GM12872 (cell line): ENCODE data around the gene METTL6.

Experiments used
- TF ChIP-seq, protein P1 (sequence below): IDR thresholded peaks from 3 replicates; pipeline ENCODE4 v1.5.1; 2011; ENCODE audit warnings: low read depth, mild to moderate bottlenecking, low read length, moderate library complexity; ENCODE audit not compliant: insufficient read depth

METTL6 gene

DNA sequence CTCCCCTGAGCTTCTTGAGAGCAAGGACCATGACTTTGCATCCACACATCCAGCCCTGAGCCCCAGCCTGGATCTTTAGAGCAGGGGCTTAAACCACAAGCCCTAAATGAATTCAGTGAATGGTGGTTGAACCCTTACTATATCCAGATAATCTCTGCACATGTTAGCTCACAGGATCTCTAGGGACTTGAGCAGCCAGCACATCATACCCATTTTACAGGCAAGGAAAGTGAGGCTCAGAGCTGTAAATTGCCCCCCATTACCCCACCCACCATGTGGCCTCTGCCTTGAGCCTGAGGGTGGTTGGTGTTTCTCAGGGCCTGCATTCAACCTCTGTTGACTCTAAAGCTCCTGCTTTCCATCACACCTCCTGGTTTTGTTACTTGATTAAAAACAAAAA, 27.6 kb upstream of the METTL6 start:
- TF ChIP-seq, protein P1, sequence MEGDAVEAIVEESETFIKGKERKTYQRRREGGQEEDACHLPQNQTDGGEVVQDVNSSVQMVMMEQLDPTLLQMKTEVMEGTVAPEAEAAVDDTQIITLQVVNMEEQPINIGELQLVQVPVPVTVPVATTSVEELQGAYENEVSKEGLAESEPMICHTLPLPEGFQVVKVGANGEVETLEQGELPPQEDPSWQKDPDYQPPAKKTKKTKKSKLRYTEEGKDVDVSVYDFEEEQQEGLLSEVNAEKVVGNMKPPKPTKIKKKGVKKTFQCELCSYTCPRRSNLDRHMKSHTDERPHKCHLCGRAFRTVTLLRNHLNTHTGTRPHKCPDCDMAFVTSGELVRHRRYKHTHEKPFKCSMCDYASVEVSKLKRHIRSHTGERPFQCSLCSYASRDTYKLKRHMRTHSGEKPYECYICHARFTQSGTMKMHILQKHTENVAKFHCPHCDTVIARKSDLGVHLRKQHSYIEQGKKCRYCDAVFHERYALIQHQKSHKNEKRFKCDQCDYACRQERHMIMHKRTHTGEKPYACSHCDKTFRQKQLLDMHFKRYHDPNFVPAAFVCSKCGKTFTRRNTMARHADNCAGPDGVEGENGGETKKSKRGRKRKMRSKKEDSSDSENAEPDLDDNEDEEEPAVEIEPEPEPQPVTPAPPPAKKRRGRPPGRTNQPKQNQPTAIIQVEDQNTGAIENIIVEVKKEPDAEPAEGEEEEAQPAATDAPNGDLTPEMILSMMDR = no peak

- TF ChIP-seq, protein P1 = no peak
Measured at GRCh38 chr3:15453991-15454625, 26.8 kb upstream of the METTL6 start.

- TF ChIP-seq, protein P1 = no peak
Measured at GRCh38 chr3:15453501-15453900, 26.2 kb upstream of the METTL6 start.

DNA sequence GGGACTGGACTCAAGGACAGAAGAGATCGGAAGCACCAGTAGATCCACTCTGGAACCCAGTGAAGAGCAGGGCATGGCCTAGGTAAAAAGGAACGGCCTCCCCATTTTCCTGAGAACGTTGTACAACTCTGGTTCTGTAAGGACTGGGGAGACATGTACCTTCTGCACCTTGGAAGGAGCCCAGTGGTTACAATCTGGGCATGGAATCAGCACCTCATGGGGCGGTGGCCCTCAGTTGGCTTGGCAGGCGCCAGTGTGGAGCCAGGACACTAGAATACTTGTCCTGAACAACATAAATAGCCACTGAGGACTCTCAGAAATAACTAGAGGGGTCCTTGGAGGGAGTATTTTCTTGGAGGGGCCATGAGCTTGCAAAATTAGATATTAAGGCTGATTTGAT, 25.6 kb upstream of the METTL6 start:
- TF ChIP-seq, protein P1 = no peak

DNA sequence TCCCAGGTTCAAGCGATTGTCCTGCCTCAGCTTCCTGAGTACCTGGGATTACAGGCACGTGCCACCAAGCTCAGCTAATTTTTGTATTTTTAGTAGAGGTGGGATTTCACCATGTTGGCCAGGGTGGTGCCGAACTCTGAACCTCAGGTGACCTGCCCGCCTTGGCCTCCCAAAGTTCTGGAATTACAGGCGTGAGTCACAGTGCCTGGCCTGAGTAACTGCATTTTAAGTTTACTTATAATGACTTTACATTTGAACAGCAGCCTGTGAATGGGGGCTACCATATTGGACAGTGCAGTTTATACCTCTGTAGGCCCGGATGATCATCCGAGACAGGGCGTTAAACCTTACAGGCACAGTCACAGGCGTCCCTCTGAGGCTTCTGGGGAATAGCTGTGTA, 24.8 kb upstream of the METTL6 start:
- TF ChIP-seq, protein P1 = no peak

DNA sequence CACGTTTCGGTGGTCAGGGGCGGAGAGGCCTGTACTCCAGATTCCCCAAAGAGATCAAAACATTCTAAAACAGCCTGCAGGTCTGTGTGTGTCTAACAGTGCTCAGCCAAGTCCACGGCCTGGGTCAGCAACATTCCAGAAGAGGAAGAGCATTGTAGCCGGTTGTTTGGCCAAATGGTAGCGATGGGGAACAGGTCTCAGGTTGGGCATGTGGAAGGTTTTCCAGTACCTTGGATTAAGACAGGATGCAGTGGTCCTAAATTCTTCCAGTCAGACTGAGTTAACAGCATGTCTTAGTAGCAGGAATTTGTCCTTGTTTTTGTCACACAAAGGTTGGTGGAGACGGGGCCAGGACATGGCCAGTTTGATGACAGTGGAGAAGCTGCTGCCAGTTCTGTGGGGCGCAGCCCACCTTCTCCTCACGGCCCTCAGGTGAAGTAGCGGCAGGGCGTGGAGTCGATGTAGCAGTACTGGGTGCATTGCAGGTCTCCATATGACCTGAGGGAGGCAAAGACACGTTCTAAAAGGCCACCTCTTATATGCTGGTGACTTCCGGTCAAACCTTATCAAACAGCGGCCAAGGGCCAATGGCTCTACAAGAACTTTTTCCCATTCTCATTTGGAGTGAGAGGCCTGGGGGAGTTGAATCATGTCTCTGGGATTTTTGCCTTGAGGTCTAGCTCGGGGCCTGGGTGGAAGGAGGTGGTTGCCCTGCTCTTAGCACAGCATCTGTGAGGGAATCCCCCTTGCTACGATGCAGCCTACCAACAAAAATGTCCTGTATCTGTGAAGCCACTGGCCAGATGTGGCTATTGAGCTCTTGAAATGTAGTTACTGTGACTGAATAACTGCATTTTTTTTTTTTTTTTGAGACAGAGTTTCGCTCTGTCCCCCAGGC, 24.1 kb upstream of the METTL6 start:
- TF ChIP-seq, protein P1 = no peak

DNA sequence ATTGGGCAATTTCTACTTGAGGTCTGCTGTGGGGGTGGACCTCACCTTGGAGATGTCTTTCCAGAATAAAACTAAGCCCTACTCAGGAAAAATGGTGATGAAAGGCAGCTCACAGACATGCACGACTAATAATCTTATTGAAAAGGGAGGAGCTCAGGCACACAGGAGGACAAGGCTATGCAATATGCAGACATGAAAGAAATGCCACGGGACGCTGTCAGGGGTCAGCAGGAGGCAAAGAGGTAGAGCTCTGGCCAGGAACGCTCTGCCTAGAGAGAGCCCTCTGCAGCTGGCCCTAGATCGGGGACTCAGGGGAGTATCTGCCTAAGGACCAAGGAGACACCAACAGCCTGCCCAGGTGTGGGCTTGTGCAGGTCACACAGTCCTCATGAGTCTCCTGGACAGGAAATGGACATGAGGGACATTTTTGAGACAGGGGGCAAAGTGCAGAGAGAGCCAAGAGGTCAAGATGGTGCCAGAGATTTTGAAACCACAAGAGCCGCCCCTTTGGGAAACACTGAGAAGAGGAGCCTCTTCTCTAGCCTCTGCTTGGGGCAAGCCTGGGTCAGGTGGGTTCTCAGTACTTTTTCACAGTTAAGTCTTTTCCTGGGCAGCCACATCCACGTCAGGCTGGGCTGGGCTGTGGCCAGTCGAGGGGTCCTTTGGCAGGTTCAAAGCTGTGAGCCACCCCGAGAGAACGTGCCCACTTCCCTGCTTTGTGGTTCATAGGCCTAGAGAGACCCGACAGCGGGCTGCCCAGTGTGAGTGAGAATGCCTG, 23.3 kb upstream of the METTL6 start:
- TF ChIP-seq, protein P1 = no peak
